ENCODE data around the gene AGBL3. TPM values are rescaled to one million over a fixed set of nuclear protein-coding genes. Genes with fewer than 3 reads are reported as not detected.
"Not testable (repeated sequence)": the region's sequence is repeated elsewhere in the genome, so short reads cannot be mapped to it uniquely, and the experiment has no call there.

The AGBL3 gene
- total RNA-seq, 1 donor from 2014 or later, result 2.5 TPM

DNA sequence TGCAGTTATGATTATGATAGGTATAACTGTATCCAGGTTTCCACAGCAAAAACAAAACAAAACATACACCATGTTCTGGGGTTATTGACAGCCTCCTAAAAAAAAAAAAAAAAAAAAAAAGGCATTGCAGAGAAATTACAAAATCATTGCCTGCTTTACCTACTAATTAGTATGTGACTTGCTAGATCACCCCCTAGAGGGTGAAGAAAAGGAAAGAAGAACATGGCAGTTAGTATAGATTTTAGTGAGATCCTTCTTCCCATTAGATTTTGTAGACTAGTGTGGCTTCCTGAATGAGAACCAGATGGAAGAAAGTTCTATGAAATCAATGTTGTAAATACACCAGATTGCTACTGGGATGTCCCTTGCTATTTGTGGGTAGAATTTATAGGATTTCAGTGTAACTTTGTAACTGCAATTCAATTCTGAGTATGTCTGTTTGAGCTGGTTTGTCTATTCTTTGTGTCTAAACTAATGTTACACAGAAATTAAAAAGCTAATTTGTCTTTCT is 24.0 kb upstream of the AGBL3 start:
- no peak for DNase-seq (ENCODE audit: extremely low read depth, low read depth, low spot score)

- no peak for DNase-seq (ENCODE audit: extremely low read depth, low read depth, low spot score)
Measured at GRCh38 chr7:134963036-134963435, 23.3 kb upstream of the AGBL3 start.

DNA sequence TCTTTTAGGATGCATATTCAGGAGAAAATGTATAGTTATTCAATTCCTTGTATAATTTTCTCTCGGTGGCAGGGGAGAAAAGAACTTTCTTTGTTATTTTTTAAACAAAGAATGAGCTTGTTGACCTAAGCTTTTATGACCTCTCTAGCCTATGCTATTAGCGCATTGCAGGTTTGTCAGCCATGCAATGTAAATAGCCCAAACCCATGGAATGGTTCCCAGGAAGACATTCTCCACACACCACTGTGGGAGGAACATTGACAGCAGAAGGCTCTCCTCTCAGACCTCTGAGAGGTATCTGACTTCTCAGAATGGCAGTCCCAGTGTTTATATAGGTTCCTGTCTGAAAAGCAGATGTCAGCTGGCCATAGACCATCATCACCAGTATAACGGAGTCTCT is 19.6 kb upstream of the AGBL3 start:
- DNase-seq (ENCODE audit: extremely low read depth, low read depth, low spot score), result no peak

DNA sequence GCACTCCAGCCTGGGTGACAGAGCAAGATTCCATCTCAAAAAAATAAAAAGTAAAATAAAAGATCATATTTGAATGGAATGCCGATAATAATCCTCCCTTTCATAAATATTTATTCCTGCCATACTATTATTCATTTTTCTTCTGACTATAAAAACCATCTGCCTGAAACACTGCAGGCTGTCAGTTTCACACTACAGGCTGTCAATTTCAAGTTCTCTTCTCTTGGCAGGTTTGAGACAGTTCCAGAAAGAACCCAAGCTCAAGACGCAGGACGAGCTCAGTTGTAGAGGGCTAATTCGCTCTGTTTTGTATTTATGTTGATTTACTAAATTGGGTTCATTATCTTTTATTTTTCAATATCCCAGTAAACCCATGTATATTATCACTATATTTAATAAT is 18.2 kb upstream of the AGBL3 start:
- DNase-seq (ENCODE audit: extremely low read depth, low read depth, low spot score), result no peak

- DNase-seq (ENCODE audit: extremely low read depth, low read depth, low spot score), result not testable (repeated sequence)
Measured at GRCh38 chr7:134981645-134982044, 4.7 kb upstream of the AGBL3 start.

DNA sequence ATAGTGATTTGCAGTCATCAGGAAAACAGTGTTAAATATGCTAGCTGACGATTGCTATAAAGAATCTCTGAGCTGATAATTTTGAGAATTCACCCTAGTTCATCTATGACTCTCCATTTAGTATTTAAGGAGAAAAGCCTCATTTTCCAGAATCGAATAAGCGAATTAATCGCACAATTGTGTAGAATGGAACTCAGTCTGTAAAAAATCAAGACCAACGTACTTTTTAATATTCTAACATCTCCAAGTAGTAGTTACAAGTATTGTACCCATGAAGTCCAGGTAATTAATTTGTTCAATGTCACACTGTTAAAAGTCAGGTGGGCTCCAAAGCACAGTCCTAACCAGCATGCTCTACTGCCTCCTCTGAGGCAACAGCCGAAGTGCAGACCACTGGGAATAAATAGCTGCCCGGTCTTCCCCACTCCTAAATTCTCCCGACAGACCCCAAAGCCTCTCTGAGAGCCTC is 380 bp upstream of the AGBL3 start:
- no peak for DNase-seq (ENCODE audit: extremely low read depth, low read depth, low spot score)

GRCh38 chr7:134988161-134988560 is 1.9 kb downstream of the AGBL3 start:
- no peak for DNase-seq (ENCODE audit: extremely low read depth, low read depth, low spot score)

DNA sequence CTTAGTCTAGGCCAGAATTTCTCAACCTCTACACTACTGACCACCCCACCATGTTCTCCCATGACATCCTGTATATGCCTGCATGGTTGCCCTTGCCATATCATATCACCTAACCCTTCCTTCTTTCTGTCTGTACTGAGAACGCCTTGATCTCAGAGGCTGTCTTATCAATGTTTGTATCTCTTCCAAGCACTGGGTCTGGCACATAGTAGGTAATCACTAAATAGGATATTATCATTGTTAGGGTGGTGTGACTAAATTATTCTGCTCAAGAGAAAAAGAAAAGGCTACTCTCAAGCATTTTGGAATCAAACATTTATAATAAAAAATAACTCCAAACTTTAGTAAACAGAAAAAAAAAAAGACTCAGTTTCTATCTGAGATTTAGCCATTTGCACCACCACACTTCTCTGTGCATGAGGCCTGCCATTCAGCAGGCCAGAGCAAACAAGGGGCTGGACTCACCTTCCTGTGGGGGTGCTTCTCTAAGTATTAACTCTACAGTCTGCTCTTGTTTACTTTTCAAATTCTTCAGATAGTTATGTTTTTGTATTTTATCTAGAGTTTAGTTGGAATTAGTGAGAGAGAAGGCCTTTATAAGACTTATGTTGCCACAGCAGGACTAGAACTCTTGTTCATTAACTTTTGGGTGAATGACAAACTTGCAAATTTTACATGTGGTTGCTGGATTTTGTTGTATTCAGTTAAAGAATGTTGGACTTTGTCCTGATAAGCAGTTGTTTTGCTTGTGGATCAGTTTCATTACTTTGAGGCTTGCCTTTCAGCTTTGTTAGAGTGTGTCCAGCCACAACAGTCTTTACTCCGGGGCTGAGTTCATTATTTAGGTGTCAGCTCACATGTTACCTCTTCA is 5.4 kb downstream of the AGBL3 start:
- DNase-seq (ENCODE audit: extremely low read depth, low read depth, low spot score), result no peak

GRCh38 chr7:134992626-134993179 is 6.4 kb downstream of the AGBL3 start:
- DNase-seq (ENCODE audit: extremely low read depth, low read depth, low spot score), result no peak

DNA sequence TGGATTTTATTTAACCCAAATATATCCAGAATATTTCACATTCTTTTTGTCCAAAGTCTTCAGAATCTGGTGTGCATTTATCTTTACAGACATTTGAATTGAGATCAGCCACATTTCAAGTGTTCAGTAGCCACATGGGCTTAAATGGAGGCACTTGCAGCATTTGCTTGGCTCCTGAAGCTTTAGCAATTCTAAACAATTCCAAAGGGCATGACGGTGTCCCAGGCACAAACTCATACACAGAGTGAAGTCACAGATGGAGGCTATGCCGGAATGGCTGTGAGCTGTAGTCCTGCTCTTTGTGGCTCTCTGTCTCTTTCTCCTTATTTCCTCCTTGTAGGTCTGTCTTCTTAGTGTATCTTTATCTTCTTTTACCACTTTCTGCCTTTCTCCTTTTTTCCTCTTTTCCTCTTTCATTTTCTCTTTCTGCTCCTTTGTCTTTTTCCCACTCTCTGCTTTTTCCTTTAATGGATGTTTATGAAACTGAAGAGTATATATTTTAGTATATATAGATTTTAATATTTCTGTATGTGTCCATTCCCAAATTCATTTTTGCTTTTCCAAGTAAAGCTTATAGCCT is 7.7 kb downstream of the AGBL3 start:
- DNase-seq (ENCODE audit: extremely low read depth, low read depth, low spot score), result no peak

DNA sequence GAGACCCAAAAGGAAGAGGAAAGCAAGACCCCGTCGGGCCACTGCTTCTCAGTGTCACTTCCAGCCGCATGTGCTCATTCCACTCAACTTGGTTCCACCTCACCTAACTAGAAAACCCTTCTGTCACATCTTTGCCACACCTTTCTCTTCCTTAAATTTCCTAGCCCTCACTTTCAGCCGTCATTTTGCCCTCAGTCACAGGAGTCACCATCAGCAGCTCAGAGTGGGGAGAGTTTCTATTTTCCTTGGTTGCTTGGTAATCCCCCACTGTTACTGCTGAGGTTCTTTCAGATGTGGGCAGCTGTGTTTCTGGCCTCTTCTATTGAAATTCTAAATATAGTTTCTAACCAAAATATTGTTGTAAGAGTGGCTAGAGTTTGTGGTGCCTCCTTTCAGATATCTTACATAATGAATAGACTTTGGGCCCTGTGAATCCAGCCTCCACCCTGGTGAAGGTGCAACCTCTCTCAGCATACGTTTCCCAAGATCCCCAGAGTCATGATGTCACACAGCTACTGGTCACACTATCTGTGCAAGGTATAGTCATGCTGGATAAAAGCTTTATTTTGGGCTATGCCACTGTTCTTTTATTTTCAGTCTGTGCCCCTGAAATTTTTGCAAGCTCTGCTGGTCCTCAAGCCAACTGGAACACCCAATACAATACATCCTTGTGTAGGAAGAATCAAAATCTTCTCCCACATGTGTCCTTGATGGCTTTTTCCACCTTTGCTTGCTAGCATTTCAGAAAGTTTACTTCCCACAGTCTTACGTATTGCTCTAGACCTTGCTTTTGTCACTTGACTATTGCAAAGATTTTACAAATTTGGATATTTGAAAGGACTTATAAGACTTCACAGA is 9.2 kb downstream of the AGBL3 start:
- no peak for DNase-seq (ENCODE audit: extremely low read depth, low read depth, low spot score)

DNA sequence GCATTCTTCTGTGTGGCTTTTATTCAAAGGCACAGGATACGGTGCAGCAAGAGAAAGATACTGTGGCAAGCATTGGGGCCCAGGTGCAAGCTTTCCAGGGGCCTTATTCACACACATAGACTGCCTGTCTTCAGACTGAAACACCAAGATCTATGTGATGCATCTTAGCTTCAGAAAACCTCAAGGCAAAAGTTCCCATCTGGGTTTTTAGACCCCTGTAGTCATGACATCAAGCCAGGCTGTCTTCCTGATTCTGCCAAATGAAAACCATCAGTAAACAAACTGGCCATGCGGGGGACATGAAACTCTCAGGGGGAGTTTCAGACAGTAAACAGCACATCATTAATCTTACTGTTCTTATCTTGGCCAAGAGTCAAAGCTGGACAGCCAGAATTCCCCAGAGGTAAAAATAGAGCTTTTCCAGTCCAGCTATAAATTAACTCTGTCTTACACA is 9.8 kb downstream of the AGBL3 start:
- DNase-seq (ENCODE audit: extremely low read depth, low read depth, low spot score), result no peak

DNA sequence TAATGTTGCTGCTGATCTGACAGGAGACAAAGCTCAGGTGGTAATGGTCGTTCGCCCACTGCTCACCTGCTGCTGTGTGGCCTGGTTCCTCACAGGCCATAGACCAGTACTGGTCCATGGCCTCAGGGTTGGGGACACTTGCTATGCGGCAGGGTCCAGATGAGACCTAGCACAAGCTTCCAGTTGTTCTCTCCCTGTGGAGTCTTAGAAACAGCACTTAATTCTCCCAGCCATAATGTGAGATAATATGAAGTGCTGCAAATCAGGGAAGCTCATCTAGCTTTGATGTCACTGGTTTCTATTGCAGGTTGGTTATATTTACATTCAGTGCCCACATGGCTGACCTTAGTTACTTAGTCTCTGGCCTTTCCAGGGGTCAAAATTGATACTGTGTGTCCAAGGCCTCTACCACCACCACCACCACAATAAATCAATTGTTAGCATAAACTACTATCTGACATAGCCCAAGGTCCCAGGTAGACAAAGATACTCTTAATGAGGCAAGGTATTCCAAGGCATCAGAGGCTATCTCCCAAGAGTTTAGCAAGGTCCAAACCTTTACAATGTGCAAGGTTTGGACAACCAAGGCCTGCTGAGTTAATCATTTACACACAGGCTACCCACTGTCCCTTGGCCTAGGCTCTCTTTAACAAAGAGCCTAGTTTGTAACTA is 11.0 kb downstream of the AGBL3 start:
- DNase-seq (ENCODE audit: extremely low read depth, low read depth, low spot score), result no peak

- DNase-seq (ENCODE audit: extremely low read depth, low read depth, low spot score), result no peak
Measured at GRCh38 chr7:134999136-134999535, 12.8 kb downstream of the AGBL3 start.

- DNase-seq (ENCODE audit: extremely low read depth, low read depth, low spot score), result no peak
Measured at GRCh38 chr7:135001390-135002165, 15.3 kb downstream of the AGBL3 start.

DNA sequence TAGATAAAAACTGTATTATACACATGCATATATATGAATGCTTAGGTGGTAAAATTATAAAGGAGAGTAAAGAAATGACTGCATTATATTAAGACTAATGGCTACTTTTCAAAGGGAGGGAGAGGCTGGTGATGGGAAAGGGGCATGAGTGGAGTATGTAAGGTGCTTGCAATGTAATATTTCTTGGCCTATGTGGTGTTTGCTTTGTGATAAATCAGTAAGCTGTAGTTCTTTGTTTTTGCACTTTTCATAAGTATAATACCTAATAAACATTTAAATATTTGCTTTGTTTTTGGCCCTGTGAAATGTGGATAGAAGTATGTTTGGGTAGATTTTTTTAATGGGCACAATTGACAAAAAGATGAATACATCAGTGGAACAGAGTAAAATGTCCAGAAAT is 25.9 kb downstream of the AGBL3 start:
- no peak for DNase-seq (ENCODE audit: extremely low read depth, low read depth, low spot score)

GRCh38 chr7:135023622-135024021 is 37.3 kb downstream of the AGBL3 start:
- no peak for DNase-seq (ENCODE audit: extremely low read depth, low read depth, low spot score)

- no peak for DNase-seq (ENCODE audit: extremely low read depth, low read depth, low spot score)
Measured at GRCh38 chr7:135035252-135035651, 48.9 kb downstream of the AGBL3 start.

GRCh38 chr7:135067017-135067416 is 80.7 kb downstream of the AGBL3 start:
- not testable (repeated sequence) for DNase-seq (ENCODE audit: extremely low read depth, low read depth, low spot score)
